COLO829 (cell line): Measurements from ENCODE around the gene MAST4.
"Not testable (repeated sequence)": the region's sequence is repeated elsewhere in the genome, so short reads cannot be mapped to it uniquely, and the experiment has no call there.

Experiments used
- DNase-seq: peaks from one replicate; pipeline ENCODE4 v3.0.0; 2012; ENCODE audit warnings: low spot score

MAST4 gene

DNA sequence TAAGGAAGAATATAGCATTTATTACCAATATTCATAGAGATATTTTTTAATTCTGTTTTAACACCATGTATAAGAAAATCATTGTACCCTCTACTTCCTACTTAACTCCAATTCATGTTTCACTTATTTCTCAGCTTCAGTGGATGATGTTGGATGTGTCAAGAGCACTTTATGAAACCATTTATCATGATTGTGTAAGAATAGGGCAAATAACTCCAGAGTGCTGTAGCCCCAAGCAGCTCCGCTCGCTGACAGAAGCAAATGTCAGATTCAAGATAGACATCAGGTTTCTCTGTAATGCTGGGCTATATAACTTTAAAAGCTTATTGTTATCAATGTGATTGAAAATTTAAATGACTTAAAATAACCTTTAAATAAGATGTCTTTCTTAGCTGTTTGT, 50.4 kb downstream of the MAST4 start:
- no peak for DNase-seq

DNA sequence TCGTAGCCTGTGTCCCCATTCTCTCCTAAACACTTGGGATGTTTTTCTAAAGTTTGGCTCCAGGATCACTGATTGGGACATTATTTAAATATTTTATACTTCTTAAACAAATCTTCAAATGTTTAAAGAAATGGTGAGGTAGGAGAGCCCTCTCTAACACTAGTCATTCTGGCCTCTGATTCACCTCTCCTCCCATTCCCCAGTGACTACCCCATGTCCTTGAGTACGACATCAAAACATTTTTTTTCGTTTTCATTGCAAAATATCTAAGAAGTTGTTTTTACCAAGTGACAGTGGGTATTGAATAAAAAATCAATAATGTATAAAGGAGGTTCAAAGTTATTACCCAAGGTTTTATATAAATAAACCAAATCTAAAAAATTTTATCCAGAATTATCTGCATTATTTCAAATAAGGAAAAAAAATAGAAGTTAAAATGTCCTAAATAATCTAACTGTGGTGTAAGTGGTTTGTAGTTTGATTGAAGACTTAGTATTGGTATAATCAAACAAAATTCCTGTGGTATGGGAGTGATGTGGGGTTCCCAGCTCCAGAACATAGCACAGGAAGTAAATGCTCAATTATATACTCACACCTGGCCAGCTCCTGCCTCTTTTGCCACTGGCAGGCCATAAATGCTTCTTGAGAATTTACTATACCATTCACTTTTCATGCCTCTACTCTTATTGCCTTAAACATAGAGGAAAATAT, 51.1 kb downstream of the MAST4 start:
- DNase-seq = no peak

DNA sequence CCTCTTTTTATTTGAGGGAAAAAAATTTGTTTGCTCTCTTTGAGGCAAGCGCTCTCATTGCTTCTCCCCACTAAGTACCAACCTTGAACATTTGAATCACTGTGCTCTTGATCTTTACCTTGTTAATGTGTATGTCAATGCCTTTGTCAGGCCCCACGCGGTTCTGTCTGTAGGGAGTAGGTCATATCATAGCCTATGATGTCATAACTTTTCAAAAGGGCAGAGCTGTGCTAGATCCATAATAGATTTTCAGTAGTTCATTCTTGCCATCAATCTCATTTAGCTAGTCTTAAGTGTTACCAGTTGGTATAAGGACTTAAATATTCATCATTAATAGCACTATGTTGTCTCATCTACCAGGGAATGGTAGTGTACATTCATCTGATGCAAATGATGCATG, 56.6 kb downstream of the MAST4 start:
- DNase-seq = no peak

DNA sequence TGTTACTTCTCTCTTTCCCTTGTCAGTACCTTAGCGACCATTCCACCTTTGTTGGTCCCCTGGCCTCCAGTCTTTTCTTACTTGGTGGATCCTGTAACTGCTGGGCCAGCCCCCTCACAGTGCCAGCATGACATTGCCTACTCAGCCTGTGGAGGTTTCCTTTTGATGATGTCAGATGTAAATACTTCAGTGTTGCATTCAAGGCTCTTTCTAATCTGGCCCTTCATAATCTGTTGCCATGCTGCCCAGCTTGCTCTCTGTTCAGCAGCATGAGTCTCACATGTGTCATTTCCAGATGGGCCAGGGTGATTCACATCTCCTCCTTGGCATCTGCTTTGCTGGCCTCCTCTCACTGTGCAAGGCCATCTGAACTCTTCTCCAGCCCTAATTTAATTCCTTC, 57.1 kb downstream of the MAST4 start:
- DNase-seq = no peak

DNA sequence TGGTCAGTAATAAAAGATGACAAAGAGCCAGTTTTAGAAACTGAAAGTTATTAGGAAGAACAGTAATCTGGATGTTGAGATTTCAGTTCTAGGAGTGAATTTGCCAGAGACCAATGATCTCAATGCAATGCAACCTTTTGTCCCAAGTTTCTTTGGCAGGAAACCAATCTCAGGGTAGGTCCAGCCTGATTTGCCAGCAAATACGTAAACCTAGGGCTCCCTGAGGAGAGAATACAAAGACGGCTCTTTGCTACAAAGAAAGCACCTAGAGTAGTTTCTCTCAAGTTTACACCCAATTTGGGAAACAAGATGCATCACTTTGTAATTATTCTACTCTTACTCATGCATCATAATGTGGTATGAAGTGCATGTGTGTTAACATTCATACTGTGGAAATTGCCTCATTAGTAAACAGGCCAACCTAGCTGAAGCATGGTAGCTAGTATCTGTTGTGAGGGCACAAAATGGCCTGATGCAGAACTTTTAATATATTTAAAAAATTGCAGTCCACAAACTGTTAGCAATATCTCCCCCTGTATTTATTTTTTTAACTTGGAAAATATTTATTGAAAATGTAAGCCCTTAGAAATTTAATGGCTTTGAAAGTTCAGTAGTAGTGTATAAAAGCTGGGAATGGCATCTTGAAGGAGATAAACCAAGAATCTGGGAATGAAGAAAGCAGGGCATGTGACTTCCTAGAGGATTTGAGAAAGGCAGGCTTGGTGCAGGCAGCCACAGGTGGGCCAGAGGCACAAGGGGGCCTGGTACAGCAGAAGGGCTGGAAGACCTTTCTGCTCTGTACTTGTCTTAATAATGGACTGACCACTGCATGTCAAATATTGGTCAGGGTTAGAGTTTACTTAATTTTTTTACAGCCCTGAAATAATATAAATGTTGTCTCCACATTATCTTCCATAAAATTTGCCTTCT, 59.5 kb downstream of the MAST4 start:
- no peak for DNase-seq

DNA sequence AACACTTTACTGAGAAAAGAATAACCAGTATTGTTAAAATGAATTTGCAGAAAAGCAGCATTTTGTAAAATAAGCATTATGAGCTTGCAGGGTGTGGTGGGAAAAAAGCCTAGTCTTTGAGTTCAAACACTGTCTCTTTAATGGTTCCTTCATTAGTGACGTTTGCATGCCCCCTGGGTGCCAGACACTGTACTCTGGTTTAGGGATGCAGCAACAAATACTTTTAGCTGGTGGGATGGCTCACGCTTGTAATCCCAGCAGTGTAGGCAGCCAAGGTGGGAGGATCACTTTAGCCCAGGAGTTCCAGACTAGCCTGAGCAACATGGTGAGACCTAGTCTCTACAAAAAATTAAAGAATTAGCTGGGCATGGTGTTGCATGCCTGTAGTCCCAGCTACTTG, 62.3 kb downstream of the MAST4 start:
- DNase-seq = no peak

DNA sequence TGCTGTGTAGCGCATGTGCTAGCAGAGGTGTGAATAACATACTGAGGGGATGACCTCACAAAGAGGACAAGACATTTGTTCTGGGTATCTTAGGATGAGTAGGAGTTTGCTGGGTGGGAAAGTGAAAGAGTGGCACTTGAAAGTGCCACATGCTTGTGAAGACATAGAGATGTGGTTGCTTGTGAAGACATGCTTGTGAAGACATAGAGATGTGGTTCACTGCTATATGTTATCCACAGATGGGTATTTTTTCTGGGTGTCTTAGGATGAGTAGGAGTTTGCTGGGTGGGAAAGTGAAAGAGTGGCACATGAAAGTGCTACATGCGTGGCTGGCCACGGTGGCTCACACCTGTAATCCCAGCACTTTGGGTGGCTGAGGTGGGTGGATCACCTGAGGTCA, 63.6 kb downstream of the MAST4 start:
- DNase-seq = no peak

DNA sequence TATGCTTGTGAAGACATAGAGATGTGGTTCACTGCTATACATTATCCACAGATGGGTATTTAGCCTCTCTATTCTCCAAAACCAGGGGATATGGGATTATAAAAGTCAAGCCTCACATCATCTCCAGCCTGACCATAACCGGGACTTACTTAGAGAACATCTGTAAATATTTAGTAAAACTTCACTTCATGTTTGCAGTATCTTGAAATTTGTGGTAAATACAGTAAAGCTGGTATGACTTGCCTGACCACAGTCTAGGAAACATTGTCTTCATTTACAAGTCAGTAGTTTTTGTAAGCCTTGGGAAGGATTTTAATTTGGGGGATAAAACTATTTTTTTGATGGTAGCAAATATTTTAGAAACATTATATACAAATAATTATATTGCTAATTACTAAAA, 64.2 kb downstream of the MAST4 start:
- DNase-seq = no peak

DNA sequence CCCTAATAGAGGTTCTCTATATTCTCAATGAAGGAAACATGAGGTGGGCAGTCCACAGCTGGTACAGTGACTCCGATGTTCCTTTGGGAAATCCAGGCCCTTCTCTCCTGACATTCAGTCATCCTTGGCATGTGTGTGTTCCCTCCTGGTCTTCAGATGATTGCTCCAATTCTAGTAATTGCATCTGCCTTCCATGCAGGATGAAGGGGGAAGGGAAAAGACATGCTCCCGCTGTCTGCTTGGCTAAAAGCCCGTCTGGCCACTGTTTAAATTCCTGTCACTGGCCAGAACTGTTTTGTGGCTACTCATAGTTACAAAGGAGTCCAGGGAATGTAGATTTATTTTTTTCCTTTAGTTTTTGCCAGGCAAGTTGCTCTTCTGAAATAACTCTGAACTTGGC, 65.0 kb downstream of the MAST4 start:
- no peak for DNase-seq

DNA sequence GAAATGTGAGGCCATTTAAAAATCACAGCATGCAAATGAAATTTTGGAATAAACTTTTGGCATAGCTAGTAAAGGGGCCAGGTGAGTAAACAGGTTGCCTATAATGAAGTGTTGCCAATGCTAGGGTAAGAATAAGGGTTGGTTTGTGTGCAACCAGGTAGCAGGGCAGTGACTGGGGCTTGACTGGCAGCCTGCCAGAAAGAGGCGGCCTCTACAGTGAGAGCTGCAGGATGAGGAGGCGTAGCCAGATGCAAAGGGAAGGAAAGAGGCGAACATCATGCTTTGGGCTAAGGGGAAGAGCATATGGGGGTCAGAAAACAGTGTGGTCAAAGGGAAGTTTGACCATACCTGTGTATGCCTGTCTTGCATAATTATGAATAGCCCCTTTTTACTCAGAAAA, 70.6 kb downstream of the MAST4 start:
- no peak for DNase-seq

DNA sequence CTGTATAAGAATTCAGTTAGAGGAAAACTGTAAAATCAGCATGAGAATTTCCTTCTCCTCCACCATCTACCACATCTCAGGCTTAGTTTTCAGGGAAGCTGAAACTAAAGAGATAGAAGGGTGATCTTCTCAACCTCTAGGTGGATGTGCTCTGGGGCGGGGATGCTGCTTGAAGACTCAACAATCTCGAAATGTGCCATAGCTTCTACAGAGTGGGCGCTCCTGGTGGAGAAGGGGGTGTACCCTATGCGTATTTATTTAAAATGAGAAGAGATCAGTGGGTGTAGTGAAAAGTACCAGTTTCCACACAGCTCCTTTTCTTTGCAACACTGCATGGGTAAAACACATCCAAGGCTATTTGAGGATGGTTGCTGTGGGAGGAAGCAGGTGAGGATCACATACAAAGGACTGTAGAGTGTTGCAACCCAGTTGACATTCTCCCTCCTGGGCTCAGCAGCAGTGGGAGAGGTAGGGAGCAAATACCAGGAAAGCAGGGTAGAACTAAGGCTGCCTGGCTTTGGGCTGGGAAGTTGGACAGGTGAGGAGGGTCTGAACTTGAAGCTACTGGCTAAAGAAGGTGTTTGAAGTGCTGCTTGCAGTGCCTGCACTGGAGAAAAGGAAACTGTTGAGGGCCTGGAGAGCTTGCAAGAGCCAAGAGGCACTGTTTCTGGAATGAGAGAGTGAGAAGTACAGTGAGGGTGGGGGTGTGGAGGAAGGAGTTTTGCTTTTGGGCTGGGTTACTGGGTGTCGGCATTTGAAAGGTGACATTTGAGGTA, 73.1 kb downstream of the MAST4 start:
- no peak for DNase-seq

DNA sequence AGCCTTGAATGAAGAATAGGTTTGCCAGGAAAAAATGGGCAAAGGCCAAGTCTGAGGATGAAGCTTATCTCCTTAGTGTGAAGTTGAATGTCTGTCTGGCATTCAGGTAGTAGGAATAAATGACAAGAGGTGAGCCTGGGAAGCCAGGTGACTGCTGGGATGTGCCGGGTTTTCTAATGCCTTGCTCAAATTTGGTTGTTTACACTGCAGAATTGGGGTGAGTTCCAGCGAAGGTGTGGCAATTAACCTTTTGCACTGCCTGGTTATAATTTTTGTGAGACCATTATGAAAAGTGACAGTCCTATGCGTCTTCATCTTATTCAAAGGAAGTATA, 73.6 kb downstream of the MAST4 start:
- no peak for DNase-seq

DNA sequence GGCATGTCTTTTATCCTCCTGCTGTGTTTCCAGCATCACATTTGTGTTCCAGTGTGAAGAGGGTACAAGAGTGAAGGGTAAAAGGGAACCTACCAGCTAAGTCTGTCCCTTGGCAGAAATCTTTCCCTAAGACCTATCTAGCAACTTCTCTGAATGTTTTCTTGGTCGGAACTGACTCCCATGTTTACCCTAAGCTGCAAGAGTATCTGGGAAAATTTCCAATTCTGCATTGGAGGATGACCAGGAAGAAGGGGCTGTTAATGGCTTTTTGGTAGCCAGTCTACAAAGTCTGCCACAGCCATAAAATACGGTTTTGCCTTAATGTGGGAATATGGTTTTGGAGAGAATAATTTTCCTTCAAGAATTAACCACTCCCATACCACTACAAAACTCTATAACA, 75.1 kb downstream of the MAST4 start:
- no peak for DNase-seq

DNA sequence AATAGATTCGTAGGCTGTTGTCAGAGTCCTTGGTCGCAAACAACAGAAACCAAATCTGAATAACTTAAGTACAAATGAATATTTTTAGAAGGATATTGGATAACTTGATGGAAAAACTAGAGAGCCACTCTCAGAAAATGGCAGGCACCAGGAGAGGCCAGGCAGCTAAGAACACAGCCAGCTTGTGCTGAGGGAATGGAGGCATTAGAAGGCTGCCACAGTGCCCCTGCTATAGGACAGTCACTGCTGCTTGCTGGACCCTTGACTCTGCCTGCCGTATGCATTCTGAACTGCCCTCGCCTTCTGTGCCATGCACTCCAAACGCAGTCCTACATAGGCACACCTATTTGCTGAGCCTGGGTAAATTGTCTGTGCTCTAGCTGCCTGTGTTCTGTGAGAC, 78.6 kb downstream of the MAST4 start:
- DNase-seq = no peak

DNA sequence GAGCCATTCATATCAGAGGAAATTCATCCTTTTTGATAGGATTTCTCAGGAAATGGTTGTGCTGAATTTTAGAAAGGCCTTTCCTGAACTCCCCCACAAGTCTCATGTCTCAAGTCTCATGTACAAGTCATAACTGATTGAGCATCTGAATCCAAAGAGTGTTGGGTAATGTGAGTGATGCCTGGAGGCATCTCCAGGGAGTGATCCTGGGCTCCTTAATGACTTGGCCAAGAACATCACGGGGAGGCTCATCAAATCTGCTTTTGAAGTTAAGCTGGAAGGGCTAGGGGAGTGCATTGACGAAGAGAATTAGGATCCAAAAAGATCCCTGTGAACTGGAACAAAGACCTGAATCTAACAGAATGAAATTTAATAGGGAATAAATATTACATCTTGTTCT, 79.2 kb downstream of the MAST4 start:
- no peak for DNase-seq

DNA sequence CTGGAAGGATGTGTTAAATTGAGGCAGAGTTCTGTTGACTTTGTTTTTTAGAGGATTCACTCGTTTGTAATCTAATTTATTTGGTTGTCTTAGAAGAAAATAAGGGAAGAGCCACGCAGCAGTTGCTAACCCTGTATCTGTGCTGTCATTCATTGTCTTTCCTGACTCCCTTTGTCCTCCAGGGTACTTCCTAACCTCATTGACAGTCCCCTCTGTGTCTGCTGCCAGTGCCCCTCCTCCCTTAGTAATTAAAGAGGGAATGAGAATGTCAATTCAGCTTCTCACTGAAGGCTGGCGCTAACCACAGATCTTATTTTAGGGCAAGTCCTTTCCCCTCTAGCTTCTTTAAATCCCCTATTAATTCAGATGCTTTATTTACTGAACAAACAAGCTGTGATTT, 84.0 kb downstream of the MAST4 start:
- DNase-seq = no peak

DNA sequence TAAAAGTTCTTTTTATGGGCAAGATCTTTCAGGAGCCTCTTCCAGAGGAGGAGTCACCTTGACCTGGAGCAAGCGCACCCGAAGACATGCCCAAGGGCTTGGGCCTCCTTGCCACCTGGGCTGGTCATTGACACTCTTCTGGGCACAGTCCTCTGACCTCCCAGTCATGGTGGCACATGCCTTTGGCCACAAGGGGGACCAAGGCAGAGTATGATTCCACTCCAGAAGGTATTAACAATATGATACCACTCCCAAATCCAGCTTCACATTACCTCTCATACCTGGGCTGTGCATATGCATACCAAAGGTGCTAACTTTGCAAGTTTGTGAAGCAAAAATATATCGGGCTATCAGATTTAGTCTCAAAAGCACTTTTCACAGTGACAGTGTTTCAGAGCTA, 84.6 kb downstream of the MAST4 start:
- no peak for DNase-seq

DNA sequence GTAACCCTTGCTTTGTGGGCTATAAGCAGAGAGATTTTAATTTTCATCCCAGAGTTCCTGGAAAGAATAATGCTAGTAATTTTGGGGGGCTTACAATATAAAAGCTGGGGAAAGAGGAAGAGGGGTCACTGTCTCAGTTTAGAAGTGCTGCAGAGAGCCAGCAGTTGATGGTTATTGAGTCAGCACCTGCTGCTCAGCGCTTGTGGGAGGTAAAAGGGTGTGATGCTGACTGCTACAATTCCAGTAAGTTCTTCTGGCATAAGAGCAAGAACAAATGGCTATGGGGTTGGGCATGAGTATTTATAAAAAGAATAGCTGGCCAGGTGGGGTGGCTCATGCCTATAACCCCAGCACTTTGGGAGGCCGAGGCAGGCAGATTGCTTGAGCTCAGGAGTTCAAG, 88.5 kb downstream of the MAST4 start:
- DNase-seq = no peak

DNA sequence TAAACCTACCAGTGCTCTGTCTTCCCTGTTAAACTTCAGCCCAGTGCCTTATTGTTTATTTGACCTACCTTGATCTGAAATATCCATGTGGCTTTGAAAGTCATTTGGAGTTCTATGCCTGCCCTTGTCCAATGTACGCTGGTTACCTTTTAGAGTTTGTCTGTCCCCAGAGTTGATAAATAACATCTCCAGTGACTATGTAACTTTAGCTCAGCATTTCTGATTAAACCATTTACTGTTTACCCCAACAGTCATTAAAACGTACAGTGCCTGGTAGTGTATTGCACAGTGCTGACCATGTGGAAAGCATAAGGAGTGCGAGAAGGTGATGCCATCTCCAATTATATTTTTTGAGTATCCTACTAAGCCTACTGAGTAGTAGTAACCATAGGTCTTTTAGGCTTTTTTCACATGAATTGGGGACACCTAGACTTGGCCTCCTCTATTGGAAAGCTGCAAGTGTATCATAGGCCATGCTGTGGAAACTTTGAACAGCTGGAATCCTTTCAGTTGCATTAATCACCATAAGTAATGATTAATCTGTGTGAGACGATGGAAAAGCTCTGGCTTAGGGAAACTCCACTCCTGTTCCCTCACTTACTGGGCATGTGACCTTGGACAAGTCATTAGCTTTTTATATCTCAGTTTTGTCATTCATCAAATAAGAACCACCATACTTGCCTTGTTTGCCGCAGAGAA, 93.5 kb downstream of the MAST4 start:
- no peak for DNase-seq

DNA sequence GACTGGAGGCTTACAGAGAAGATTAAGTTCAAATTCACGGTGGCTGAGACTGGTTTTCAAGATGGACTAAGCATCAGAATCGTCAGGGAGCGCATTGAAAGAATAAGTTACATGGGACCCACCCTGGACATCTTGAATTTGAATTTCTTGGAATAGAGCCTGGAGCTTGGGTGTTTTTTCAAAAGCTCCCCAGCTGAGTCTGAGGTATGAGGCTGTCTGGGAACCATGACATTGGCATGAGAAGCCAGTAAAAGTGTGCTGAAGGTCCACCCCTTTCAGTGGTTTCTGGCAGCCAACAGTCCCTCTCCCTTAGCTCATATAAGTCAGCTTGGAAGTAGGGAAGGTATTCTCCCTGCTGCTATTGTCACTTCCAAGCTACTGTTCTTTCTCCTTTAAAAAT, 97.8 kb downstream of the MAST4 start:
- DNase-seq = no peak

DNA sequence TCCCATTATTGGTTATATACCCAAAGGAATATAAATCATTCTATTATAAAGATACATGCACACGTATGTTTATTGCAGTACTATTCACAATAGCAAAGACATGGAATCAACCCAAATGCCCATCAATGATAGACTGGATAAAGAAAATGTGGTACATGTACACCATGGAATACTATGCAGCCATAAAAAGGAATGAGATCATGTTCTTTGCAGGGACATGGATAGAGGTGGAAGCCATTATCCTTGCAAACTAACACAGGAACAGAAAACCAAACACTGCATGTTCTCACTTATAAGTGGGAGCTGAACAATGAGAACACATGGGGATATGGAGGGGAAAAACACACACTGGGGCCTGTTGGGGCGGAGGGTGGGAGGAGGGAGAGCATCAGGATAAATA, 99.6 kb downstream of the MAST4 start:
- not testable (repeated sequence) for DNase-seq

DNA sequence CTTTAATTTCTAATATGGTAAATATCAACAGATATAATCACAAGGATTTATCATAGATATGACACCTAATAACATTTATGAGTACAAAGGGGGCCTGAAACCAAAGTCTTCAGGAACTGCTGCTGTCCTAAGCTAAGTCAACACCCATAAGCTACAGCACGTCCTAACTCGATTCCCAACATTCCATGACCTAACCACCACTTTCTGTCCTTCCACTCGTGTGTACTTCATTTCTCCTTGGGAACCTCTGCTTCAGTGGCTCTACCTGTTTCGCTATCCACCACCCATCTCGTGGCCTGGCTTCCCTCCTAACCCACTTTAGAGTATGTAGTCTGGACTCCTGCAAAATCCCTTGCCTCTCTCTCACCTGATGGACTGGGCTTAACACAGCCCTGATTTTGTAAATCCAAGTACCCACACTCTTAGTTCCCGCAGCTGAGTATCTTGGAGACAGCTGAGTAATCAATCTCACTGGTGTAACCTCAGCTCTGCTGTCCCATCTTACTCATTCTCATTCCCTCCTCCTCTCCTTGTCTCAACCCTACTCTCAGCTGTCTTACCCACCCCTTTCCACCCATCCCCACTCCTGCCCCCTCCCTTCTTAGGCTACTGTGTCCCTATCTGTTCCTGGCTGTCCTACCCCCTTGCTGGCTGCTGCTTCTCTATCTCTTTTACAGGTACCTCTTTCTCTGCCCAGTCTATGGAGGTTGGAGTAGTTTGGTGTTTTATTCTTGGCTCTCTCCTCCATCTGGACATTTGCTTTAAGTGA, 101.8 kb downstream of the MAST4 start:
- no peak for DNase-seq
